IgD-negative memory B cell (primary cell): Measurements from ENCODE around the gene MROH2B. TPM values are rescaled to one million over a fixed set of nuclear protein-coding genes. Genes with fewer than 3 reads are reported as not detected.

ENCODE experiments used
- H3K27ac Mint-ChIP-seq, 3 donors: one replicate each; pipeline ENCODE4 v1.8.0; 2020 to 2022; ENCODE audit warnings: mild to moderate bottlenecking in 3 of 3, mixed read lengths in 3 of 3, moderate library complexity in 1 of 3
- H3K27me3 Mint-ChIP-seq: one replicate; pipeline ENCODE4 v1.8.0; 2021; ENCODE audit warnings: mixed read lengths
- H3K36me3 Mint-ChIP-seq: one replicate; pipeline ENCODE4 v1.8.0; 2020; ENCODE audit warnings: mild to moderate bottlenecking, mixed read lengths
- H3K4me1 Mint-ChIP-seq, 3 donors: one replicate each; pipeline ENCODE4 v1.8.0; 2020 to 2022; ENCODE audit warnings: mixed read lengths in 3 of 3, mild to moderate bottlenecking in 1 of 3
- H3K4me3 Mint-ChIP-seq, 4 donors: one replicate each; pipeline ENCODE4 v1.8.0; 2020 to 2022; ENCODE audit warnings: mild to moderate bottlenecking in 4 of 4, mixed read lengths in 4 of 4, moderate library complexity in 3 of 4
- H3K9me3 Mint-ChIP-seq, 3 donors: one replicate each; pipeline ENCODE4 v1.8.0; 2020 to 2021; ENCODE audit warnings: mixed read lengths in 3 of 3, mild to moderate bottlenecking in 1 of 3
- polyA plus RNA-seq: library from polyadenylated mRNA; unstranded; fragments of 300-500 nt; fragmentation: Illumina TruSeq; gene quantifications from one replicate; pipeline ENCODE4 v1.2.3, GENCODE V29; 2021

Gene MROH2B
- not detected for polyA plus RNA-seq

DNA sequence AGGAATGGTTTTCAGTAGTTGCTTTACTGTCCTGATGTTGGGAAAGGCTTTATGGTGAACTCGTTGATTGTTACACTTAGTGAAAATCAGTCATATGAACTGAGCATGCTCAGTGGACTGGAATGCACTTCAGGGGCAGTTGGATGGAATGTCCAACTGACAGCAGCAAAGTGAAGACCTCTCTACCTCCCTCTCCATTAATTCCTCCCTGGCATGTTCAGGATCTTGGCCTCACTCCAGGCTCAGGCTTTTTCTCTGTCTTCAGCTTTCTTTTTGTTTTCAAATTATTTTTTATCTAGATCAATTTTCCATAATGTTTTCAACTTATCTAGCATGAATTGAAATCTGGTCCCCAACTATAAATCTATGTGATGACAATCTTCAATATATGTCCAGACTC, at the start of gene MROH2B:
TSS of gene MROH2B (minus strand) at position 101 of the 400 bp plus-strand sequence. CDS start 490 bp downstream, outside the sequence.
- no peak within 1 kb of the TSS for H3K27ac Mint-ChIP-seq
- H3K36me3 Mint-ChIP-seq, result no peaks in the 10 kb centered on the region
- no peak within 1 kb of the TSS for H3K4me3 Mint-ChIP-seq
- H3K9me3 Mint-ChIP-seq, result peaks cover 0 to 2% (median 0%) of the 10 kb centered on the region in 3 donors
- no peaks in the 10 kb centered on the region for H3K4me1 Mint-ChIP-seq
- H3K27me3 Mint-ChIP-seq, result no peaks in the 10 kb centered on the region

DNA sequence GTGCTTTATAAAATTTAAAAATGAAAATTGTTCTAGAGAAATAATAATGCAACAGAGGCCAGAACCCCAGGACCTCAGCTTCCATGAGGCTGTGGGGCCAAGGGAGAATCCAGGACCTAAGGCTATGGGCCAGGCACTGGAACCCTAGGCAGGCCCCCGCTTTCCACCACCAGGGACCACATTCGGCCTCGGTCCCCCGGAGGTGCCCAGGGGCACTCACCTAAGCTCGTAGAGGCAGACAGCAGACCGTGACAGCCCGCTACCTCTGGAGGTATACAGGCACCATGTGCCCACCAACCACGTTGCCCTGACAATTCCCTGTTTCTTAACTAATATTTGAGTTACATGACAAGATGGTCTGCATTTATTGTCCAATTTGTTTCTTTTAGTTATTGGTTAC, 49.5 kb upstream of the MROH2B start:
- Mint-ChIP-seq H3K36me3 (no peaks in the 10 kb centered on the region), H3K9me3 (peaks cover 0 to 1% (median 0%) of the 10 kb centered on the region in 3 donors), H3K4me1 (no peaks in the 10 kb centered on the region), H3K27ac (no peak overlapping the region), H3K27me3 (peaks cover 2% of the 10 kb centered on the region), H3K4me3 (no peak overlapping the region)

DNA sequence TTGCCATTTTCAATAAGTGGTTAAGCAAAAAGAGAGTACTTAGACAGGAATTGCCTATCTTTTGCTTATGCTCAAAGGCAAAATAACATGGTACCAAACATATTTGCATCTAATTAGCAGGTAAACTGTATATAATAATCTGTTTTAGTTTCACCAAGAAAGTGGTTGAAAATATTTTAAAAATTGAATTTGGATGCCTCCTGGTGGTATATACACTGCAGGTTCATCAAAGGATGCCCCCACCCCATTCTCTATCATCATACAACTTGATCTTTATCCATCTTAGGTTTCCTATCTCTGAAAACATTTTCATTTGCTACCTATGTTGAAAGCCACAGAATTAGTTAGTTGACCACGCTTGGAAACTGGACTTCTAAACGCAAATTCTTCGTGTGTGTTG, 47.0 kb upstream of the MROH2B start:
- Mint-ChIP-seq H3K9me3 (peaks cover 0 to 1% (median 0%) of the 10 kb centered on the region in 3 donors), H3K27ac (no peak overlapping the region), H3K4me1 (no peaks in the 10 kb centered on the region), H3K4me3 (no peak overlapping the region), H3K27me3 (peaks cover 2% of the 10 kb centered on the region), H3K36me3 (no peaks in the 10 kb centered on the region)

DNA sequence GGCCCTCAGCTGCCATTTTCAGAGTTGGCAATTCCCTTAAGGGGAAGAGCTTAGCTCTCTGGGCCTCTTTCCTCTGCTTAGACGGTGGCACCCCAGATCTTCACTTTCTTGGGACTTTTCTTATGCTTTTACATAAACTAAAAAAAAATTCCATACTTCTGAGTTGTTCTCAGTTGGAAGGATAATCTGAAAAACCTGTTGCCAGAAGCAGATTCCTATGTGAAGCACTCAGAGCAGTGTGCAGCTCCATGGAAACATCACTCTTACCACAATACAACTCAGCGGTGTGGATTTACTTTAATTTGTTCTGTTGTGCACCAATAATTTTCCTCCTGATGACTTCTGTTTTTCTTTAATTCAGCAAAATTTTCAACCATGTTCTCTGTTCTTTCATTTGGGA, 44.1 kb upstream of the MROH2B start:
- H3K27me3 Mint-ChIP-seq, result peaks cover 2% of the 10 kb centered on the region
- peaks cover 0 to 3% (median 0%) of the 10 kb centered on the region in 3 donors for H3K9me3 Mint-ChIP-seq
- no peaks in the 10 kb centered on the region for H3K4me1 Mint-ChIP-seq
- H3K4me3 Mint-ChIP-seq, result no peak overlapping the region
- H3K27ac Mint-ChIP-seq, result no peak overlapping the region
- no peaks in the 10 kb centered on the region for H3K36me3 Mint-ChIP-seq

DNA sequence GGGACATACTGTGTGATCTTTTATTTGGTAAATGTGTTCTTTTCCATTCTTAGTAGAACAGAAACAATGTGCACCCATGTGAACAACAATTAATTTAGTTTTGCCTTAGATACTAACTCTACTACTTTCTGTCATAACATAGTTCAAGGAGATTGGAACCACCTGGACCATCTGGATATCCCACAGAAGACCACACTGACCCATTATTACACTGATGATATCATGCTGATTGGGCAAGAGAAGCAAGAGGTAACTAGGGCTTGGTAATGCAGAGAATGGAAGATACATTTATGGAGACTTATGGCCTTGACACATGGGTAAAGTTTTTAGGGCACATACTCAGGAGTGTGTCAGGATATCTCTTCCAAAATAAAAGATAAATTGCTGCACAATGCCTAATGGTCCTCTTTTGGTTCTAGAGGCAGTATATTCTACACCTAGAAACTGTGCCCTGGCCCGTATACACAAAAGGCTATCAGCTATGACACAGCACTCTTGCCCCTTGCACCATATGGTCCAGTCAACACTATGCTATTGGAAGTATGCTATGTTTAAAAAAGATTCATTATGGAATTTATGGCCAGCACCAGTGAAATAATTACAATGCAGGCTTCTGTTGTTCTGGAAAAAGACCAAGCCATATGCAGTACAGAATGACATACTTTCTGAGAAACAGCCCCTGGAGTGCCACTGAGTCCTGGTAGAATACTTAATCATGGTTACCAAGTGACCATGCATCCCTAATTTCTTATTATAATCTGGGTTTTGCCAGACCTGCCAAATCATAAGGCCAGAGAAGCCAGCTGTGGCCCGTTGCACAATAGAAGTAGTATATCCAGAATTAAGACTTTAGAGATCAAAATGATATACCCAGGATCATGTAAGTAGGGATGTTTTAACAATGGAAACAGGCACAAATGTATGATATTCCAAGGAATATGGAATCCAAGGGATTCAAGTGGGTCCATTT, 41.6 kb upstream of the MROH2B start:
- Mint-ChIP-seq H3K36me3 (no peaks in the 10 kb centered on the region), H3K27me3 (no peaks in the 10 kb centered on the region), H3K4me3 (no peak overlapping the region), H3K4me1 (no peaks in the 10 kb centered on the region), H3K27ac (peak overlapping the region in 1 of 3 donors; percentile 41), H3K9me3 (peaks cover 0 to 3% (median 0%) of the 10 kb centered on the region in 3 donors)

DNA sequence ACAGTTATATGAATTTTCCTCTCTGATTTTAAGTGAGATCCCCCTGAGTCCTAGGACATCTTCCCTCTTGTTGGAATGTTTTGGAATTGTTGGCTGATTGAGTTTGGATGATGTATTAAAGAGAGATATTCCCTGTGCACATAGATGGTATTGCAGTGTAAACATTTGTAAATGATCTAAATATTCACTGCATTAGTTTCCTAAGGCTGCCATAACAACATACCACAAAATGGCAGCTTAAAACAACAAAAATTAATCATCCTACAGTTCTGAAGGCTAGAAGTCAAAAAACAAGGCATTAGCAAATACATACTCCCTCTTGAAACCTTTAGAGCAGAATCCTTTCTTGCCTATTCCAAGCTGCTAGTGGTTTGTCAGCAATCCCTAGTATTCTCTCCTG, 38.0 kb upstream of the MROH2B start:
- H3K4me1 Mint-ChIP-seq, result no peaks in the 10 kb centered on the region
- H3K36me3 Mint-ChIP-seq, result no peaks in the 10 kb centered on the region
- H3K27me3 Mint-ChIP-seq, result no peaks in the 10 kb centered on the region
- H3K4me3 Mint-ChIP-seq, result no peak overlapping the region
- peaks cover 0 to 3% (median 2%) of the 10 kb centered on the region in 3 donors for H3K9me3 Mint-ChIP-seq
- no peak overlapping the region for H3K27ac Mint-ChIP-seq

DNA sequence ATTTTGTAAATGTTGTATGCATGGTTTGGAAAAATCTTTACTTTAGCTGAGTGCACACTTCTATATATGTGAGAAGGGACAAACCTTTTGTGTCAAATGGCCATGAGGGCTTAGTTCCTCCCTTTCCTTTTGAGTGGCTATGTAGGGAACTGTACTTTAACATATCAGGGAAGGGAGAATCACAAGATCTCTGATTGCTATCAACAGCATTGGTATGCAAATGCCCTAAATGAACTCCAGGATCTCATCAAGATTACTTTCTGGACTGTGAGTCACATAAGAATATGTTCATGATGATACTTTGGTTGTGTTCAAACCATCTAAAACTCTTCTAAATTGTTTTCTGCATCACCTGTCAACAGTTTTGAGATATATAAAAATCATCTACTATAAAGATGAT, 31.2 kb upstream of the MROH2B start:
- Mint-ChIP-seq H3K9me3 (peaks cover 0 to 2% (median 0%) of the 10 kb centered on the region in 3 donors), H3K4me3 (no peak overlapping the region), H3K4me1 (peaks cover 0 to 2% (median 0%) of the 10 kb centered on the region in 3 donors), H3K36me3 (no peaks in the 10 kb centered on the region), H3K27me3 (no peaks in the 10 kb centered on the region), H3K27ac (no peak overlapping the region)

DNA sequence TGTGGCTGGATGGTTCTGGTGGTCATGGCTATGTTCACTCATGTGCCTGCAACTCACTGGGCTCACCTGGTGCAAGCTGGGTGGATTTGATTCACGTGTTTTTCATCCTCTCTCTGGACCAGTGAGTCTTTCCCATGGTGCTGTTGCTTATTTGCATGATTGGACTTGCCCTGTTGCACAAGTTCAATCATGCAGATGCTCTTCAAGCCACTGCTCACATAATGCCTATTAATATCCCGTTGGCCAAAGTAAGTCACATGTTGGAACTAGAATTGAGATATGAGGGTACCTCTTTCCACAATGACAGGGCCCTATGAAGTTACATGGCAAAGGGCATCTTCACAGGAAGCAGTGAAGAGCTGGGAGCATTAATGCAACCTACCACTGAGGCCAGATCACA, 26.5 kb upstream of the MROH2B start:
- H3K4me3 Mint-ChIP-seq, result no peak overlapping the region
- H3K4me1 Mint-ChIP-seq, result peaks cover 0 to 2% (median 0%) of the 10 kb centered on the region in 3 donors
- H3K9me3 Mint-ChIP-seq, result peaks cover 0 to 2% (median 0%) of the 10 kb centered on the region in 3 donors
- no peaks in the 10 kb centered on the region for H3K27me3 Mint-ChIP-seq
- H3K36me3 Mint-ChIP-seq, result no peaks in the 10 kb centered on the region
- H3K27ac Mint-ChIP-seq, result no peak overlapping the region

DNA sequence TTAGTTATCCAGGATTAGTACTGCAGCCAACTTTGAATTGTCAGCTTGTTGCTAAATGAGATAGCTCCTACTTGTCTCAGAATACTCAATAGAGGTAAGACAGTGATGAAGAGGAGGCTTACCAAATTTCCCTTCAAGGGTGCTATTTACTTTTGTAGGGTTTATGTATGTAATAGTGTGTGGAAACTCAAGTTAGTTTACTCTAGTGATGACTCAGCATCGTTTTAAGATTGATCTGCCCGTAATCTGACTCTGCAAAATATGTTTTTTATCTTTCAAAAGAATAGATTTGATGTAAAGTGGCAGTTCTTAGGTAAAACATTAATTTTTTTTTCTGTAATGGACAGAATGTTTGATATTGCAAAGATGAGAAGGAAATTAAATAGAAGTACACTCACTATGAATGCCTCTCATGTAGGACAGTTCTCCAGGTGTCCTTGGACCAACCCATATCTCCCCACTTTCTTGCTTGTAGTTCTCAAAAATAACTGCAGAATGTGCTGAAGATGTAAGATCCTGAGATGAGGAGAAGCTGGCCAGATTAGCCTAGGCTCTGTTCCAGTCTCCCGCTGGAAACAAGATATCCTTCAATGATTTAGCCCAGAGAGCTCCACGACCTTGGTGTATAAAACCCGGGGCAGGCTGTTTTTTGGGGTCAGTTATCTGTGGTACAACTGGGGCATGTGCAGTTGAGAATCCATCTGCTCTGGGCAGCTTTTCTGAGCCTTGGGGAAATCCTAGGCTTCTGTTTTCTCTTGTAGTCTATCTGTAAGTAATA, 24.4 kb upstream of the MROH2B start:
- no peak overlapping the region for H3K4me3 Mint-ChIP-seq
- no peak overlapping the region for H3K27ac Mint-ChIP-seq
- peaks cover 0 to 2% (median 0%) of the 10 kb centered on the region in 3 donors for H3K4me1 Mint-ChIP-seq
- no peaks in the 10 kb centered on the region for H3K27me3 Mint-ChIP-seq
- no peaks in the 10 kb centered on the region for H3K36me3 Mint-ChIP-seq
- H3K9me3 Mint-ChIP-seq, result peaks cover 0 to 3% (median 2%) of the 10 kb centered on the region in 3 donors

DNA sequence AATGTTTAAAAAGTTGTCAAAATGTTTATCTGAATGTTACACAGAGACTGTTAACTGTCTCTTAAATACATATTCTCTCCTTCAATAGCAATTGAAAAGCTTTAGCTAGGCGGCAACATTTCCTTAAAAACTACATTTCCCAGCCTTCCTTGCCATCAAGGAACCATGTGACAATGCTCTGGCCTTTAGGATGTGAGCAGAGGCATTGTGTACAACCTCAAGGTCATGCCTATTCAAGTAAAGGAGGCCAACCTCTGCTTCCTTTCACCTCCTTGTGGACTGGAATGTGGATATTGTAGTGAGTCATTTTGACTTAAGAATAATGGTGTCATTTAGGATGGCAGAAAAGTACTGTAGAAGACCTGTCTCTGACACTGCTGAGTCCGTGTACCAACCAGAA, 23.7 kb upstream of the MROH2B start:
- H3K4me3 Mint-ChIP-seq, result no peak overlapping the region
- no peaks in the 10 kb centered on the region for H3K27me3 Mint-ChIP-seq
- H3K27ac Mint-ChIP-seq, result no peak overlapping the region
- H3K9me3 Mint-ChIP-seq, result peaks cover 0 to 3% (median 3%) of the 10 kb centered on the region in 3 donors
- H3K4me1 Mint-ChIP-seq, result peaks cover 0 to 2% (median 0%) of the 10 kb centered on the region in 3 donors
- no peaks in the 10 kb centered on the region for H3K36me3 Mint-ChIP-seq

DNA sequence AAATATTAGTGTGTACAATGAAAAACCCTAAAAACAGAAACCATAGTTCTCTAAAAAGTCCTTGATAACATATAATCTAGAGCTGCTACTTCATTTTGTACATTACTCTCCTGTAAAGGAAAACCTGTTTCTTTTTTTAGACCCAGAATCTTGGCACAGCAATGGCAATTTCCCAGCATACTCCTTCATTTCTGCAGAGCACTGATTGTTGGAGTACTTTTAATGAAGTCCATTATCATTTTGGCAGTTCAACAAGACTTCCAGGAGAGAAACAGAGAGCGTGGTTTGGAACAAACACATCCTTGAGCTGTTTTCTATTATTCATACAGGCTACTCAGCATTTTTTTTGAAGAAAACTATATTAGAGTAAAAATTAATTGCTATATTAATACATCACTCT, 22.7 kb upstream of the MROH2B start:
- Mint-ChIP-seq H3K9me3 (peaks cover 0 to 3% (median 3%) of the 10 kb centered on the region in 3 donors), H3K36me3 (no peaks in the 10 kb centered on the region), H3K4me1 (peaks cover 0 to 2% (median 0%) of the 10 kb centered on the region in 3 donors), H3K27ac (no peak overlapping the region), H3K27me3 (no peaks in the 10 kb centered on the region), H3K4me3 (no peak overlapping the region)

DNA sequence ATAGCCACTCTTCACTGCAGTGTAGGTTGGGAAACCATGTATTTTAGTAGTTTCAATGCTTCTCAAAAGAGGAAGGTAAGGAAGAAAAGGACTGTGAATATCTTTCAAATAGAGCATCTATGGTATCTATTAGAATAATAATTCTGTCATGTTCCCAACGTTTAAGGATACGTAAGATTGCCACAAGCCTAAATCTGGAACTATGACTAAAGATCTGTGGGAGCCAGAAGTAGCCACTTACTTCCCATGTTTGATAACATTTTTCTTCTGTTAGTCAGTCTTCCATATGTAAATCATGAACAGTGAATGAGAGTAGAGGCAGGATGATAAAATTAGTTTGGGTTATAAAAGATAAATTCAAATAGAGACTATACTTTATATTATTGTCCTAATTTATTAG, 16.3 kb upstream of the MROH2B start:
- H3K9me3 Mint-ChIP-seq, result peaks cover 0 to 6% (median 0%) of the 10 kb centered on the region in 3 donors
- no peaks in the 10 kb centered on the region for H3K36me3 Mint-ChIP-seq
- no peak overlapping the region for H3K4me3 Mint-ChIP-seq
- no peaks in the 10 kb centered on the region for H3K4me1 Mint-ChIP-seq
- no peak overlapping the region for H3K27ac Mint-ChIP-seq
- no peaks in the 10 kb centered on the region for H3K27me3 Mint-ChIP-seq

DNA sequence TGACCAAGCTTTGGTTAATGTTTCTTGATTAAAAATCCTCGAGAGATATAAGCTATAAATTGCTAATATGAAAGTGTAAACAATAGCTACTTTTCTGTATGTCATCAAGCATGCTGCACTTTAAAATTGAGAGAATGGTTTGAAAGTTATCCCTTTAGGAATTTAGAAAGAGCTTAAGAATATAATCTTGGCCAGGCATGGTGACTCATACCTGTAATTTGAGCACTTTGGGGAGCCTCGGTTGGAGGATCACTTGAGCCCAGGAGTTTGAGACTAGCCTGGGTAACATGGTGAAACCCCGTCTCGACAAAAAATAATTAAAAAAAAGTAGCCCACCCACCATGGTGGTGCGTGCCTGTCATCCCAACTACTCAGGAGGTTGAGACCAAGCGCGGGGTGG, 12.2 kb upstream of the MROH2B start:
- no peaks in the 10 kb centered on the region for H3K27me3 Mint-ChIP-seq

DNA sequence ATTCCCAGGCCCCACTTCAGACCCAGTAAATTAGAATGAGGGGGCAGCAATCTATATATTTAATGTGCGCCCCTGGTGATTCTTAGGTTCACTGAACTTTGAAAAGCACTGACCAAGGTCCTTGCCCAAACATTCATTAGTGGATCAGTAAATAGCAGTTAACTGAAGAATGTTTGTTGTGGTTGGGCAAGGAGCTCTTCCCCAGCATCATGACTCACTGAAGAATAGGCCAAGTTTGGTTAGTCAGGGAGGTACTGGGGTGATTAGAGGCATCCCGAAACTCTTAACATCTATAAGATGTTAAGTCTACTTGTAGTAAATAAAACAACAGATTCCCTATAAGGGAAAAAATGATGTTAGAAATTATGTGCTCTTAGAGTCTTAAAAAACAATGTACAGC, 833 bp upstream of the MROH2B start:
- Mint-ChIP-seq H3K36me3 (no peaks in the 10 kb centered on the region), H3K27me3 (no peaks in the 10 kb centered on the region), H3K4me1 (no peaks in the 10 kb centered on the region), H3K9me3 (peaks cover 0 to 2% (median 0%) of the 10 kb centered on the region in 3 donors), H3K4me3 (no peak overlapping the region), H3K27ac (no peak overlapping the region)

More for the DNA sequence above, 12.2 kb upstream of the MROH2B start:
- Mint-ChIP-seq H3K36me3 (no peaks in the 10 kb centered on the region), H3K4me1 (no peaks in the 10 kb centered on the region), H3K9me3 (peaks cover 3 to 6% (median 6%) of the 10 kb centered on the region in 3 donors), H3K27ac (no peak overlapping the region), H3K4me3 (no peak overlapping the region)
